Loucy (cell line): ENCODE data around the gene IQSEC2.

Source experiments
- H2AFZ ChIP-seq: fragments of 200-600 bp; sonication (generic); 2 replicates; pipeline ENCODE4 v1.6.0; 2016; ENCODE audit warnings: antibody characterized with exemption, mild to moderate bottlenecking, low read length, moderate library complexity
- H3F3A ChIP-seq: fragments of 200-600 bp; 2 replicates; pipeline ENCODE4 v1.6.0; 2016; ENCODE audit warnings: antibody characterized with exemption, low read depth, mild to moderate bottlenecking
- H3K27me3 ChIP-seq: fragments of 200-600 bp; sonication (generic); 2 replicates; pipeline ENCODE4 v1.6.1; 2014; ENCODE audit warnings: low read length, mild to moderate bottlenecking; ENCODE audit not compliant: insufficient read depth, poor library complexity, severe bottlenecking
- H3K36me3 ChIP-seq: fragments of 200-600 bp; sonication (generic); 2 replicates; pipeline ENCODE4 v1.6.1; 2016; ENCODE audit warnings: low read length; ENCODE audit not compliant: insufficient read depth
- H3K4me1 ChIP-seq: fragments of 200-600 bp; sonication (generic); 2 replicates; pipeline ENCODE4 v1.5.1; 2014; ENCODE audit warnings: low read length, mild to moderate bottlenecking; ENCODE audit not compliant: insufficient read depth, poor library complexity, severe bottlenecking
- H3K4me2 ChIP-seq: fragments of 200-600 bp; sonication (generic); 2 replicates; pipeline ENCODE4 v1.6.0; 2014; ENCODE audit warnings: antibody characterized with exemption, low read length, low read depth, mild to moderate bottlenecking; ENCODE audit not compliant: poor library complexity, severe bottlenecking
- H3K4me3 ChIP-seq: fragments of 200-600 bp; sonication (generic); 2 replicates; pipeline ENCODE4 v1.5.1; 2014; ENCODE audit warnings: low read length, mild to moderate bottlenecking, mixed read lengths; ENCODE audit not compliant: poor library complexity, severe bottlenecking
- H3K79me2 ChIP-seq: fragments of 200-600 bp; sonication (generic); 2 replicates; pipeline ENCODE4 v1.6.1; 2014; ENCODE audit warnings: low read length; ENCODE audit not compliant: insufficient read depth
- H3K9ac ChIP-seq: fragments of 200-600 bp; sonication (generic); 2 replicates; pipeline ENCODE4 v1.6.0; 2014; ENCODE audit warnings: mild to moderate bottlenecking, low read depth, low read length, moderate library complexity; ENCODE audit not compliant: poor library complexity, severe bottlenecking
- H3K9me2 ChIP-seq: fragments of 200-600 bp; sonication (generic); replicated peaks from 2 replicates; pipeline ENCODE4 v1.6.1; 2016; ENCODE audit warnings: low read depth, low read length, mixed read lengths
- H3K9me3 ChIP-seq: fragments of 200-600 bp; sonication (generic); 2 replicates; pipeline ENCODE4 v1.6.1; 2014; ENCODE audit warnings: mild to moderate bottlenecking, antibody characterized with exemption, low read length, low read depth; ENCODE audit not compliant: insufficient read depth
- H4K20me1 ChIP-seq: fragments of 200-600 bp; sonication (generic); 2 replicates; pipeline ENCODE4 v1.6.0; 2014; ENCODE audit warnings: antibody characterized with exemption, low read length, mild to moderate bottlenecking; ENCODE audit not compliant: insufficient read depth, poor library complexity, severe bottlenecking
- EZH2phosphoT487 ChIP-seq: fragments of 200-600 bp; IDR thresholded peaks from 2 replicates; pipeline ENCODE4 v1.6.1; 2018; ENCODE audit warnings: antibody characterized with exemption, mild to moderate bottlenecking, moderate library complexity, borderline replicate concordance
- TF ChIP-seq, protein P1 (sequence below): fragments of 200-600 bp; sonication (generic); conservative IDR thresholded peaks from 2 replicates; pipeline ENCODE4 v1.5.1; 2014; ENCODE audit warnings: mild to moderate bottlenecking, antibody characterized with exemption, low read length

Gene IQSEC2

DNA sequence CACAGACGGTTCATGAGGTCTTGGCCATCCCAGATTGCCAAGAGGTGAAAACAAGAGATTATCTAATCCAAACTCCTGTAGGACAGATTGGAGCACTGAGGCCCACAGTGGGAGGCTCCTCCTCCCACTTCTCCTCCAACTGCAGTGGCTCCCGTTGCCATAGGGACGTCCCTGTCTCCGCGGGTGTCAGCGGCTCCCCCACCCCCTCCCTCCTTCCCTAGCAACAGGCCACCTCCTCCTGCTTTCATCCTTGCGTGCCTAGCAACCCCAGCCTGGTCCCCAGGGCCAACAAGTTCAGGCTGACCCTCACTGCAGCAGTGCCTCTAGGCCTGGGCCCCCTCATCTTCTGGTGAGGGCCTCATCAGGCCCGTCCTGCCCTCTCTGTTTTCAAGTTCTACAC, 6.8 kb upstream of the IQSEC2 start:
- Histone ChIP-seq H4K20me1 (no peaks in the 10 kb centered on the region), H3K9me2 (no peaks in the 10 kb centered on the region), H3K9ac (peak overlapping the region; percentile 70), H3K4me1 (peaks cover 25% of the 10 kb centered on the region), H3K27me3 (no peaks in the 10 kb centered on the region), H3K9me3 (no peaks in the 10 kb centered on the region), H3K4me2 (peak overlapping the region; percentile 94), H3K4me3 (peak overlapping the region; percentile 80), H3K36me3 (no peaks in the 10 kb centered on the region), H2AFZ (no peak overlapping the region), H3F3A (peaks cover 3% of the 10 kb centered on the region; the same call in 1 of the 2 replicates), H3K79me2 (no peaks in the 10 kb centered on the region)
- TF ChIP-seq EZH2phosphoT487: no peak
- TF ChIP-seq, protein P1, sequence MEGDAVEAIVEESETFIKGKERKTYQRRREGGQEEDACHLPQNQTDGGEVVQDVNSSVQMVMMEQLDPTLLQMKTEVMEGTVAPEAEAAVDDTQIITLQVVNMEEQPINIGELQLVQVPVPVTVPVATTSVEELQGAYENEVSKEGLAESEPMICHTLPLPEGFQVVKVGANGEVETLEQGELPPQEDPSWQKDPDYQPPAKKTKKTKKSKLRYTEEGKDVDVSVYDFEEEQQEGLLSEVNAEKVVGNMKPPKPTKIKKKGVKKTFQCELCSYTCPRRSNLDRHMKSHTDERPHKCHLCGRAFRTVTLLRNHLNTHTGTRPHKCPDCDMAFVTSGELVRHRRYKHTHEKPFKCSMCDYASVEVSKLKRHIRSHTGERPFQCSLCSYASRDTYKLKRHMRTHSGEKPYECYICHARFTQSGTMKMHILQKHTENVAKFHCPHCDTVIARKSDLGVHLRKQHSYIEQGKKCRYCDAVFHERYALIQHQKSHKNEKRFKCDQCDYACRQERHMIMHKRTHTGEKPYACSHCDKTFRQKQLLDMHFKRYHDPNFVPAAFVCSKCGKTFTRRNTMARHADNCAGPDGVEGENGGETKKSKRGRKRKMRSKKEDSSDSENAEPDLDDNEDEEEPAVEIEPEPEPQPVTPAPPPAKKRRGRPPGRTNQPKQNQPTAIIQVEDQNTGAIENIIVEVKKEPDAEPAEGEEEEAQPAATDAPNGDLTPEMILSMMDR: no peak

DNA sequence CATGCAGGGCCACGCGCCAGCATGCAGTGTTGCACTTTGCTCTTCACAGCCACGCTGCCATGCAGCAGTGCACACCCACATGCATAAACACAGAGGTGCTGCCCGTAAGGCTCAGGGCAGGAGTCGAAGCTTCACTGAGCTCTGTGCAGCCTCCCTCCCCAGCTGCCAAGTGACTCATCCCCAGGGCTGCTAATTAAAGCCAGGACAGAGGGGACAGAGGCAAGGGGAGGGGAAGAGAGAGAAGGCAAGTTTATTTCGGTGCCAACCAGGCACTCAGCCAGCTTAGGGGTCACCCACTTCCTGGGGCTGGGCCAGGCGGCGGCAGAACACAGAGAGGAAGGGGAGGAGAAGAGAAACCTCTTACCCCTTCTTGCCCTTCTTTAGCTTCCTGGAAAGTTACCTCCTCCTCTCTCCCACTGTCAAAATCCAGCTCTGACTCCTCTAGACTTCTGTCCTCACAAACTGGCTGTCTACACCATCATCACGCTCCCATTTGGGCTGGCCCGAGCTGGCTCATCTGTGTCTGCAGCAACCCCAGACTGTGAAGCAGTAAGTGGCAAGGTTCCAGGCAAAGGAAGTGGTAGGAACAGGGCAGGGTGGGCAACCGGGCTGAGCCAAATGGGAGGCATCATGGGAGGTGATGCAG, 6.2 kb upstream of the IQSEC2 start:
- Histone ChIP-seq H4K20me1 (no peaks in the 10 kb centered on the region), H3K4me1 (peaks cover 25% of the 10 kb centered on the region), H3K79me2 (no peaks in the 10 kb centered on the region), H3F3A (peaks cover 3% of the 10 kb centered on the region; the same call in 1 of the 2 replicates), H3K27me3 (no peaks in the 10 kb centered on the region), H3K4me2 (peak overlapping the region; percentile 94), H3K4me3 (peak overlapping the region; percentile 80), H3K36me3 (no peaks in the 10 kb centered on the region), H3K9me2 (no peaks in the 10 kb centered on the region), H2AFZ (peak overlapping the region; percentile 93), H3K9ac (peak overlapping the region; percentile 70), H3K9me3 (no peaks in the 10 kb centered on the region)
- TF ChIP-seq EZH2phosphoT487: no peak
- TF ChIP-seq, protein P1: no peak

- TF ChIP-seq, protein P1: no peak
- no peak for TF ChIP-seq EZH2phosphoT487
- Histone ChIP-seq H3K27me3 (no peaks in the 10 kb centered on the region), H3K9ac (no peak overlapping the region), H3F3A (peaks cover 3% of the 10 kb centered on the region; the same call in 1 of the 2 replicates), H2AFZ (no peak overlapping the region), H3K9me2 (no peaks in the 10 kb centered on the region), H3K4me1 (peaks cover 25% of the 10 kb centered on the region), H3K4me3 (no peak overlapping the region), H3K4me2 (no peak overlapping the region), H3K9me3 (no peaks in the 10 kb centered on the region), H3K79me2 (no peaks in the 10 kb centered on the region), H3K36me3 (no peaks in the 10 kb centered on the region), H4K20me1 (no peaks in the 10 kb centered on the region)
Measured at GRCh38 chrX:53286171-53286570, 4.8 kb upstream of the IQSEC2 start.
